ENCODE data around the gene BNIPL. TPM values are rescaled to one million over a fixed set of nuclear protein-coding genes. Genes with fewer than 3 reads are reported as not detected.

BNIPL gene
- total RNA-seq, 4 donors from 2014 or later, result 0.24 to 0.55 TPM; not detected in 2

DNA sequence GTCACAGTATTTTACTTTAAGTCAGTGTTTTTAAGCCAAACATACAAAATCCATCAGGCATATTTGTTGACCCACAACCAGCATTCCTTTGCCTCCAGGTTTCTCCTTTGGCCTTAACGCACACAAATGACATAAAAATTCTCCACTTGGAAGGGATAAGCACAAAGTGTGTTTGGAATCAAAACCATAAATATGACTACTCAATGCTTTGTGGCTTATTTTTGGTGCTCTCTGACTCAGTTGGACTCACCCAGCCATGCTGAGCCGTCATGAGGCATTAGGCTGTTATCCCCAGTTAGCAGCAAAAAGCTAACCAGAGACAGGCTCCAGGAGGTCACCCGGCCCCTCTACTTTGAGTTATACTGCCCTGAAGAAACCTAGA lies 27.2 kb upstream of the BNIPL start:
- TF ChIP-seq, protein P1, sequence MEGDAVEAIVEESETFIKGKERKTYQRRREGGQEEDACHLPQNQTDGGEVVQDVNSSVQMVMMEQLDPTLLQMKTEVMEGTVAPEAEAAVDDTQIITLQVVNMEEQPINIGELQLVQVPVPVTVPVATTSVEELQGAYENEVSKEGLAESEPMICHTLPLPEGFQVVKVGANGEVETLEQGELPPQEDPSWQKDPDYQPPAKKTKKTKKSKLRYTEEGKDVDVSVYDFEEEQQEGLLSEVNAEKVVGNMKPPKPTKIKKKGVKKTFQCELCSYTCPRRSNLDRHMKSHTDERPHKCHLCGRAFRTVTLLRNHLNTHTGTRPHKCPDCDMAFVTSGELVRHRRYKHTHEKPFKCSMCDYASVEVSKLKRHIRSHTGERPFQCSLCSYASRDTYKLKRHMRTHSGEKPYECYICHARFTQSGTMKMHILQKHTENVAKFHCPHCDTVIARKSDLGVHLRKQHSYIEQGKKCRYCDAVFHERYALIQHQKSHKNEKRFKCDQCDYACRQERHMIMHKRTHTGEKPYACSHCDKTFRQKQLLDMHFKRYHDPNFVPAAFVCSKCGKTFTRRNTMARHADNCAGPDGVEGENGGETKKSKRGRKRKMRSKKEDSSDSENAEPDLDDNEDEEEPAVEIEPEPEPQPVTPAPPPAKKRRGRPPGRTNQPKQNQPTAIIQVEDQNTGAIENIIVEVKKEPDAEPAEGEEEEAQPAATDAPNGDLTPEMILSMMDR (IDR thresholded peaks at IDR 0.05), result no peak
- TF ChIP-seq POLR2A (IDR thresholded peaks at IDR 0.05), result no peak
- intact Hi-C loops (cut with DNase I; ENCODE audit: low total_unique reads), result no loop called here
- Histone ChIP-seq H3K27ac (peak overlapping the region; percentile 90 to 93), H3K4me1 (no peaks in the 10 kb centered on the region), H3K36me3 (no peaks in the 10 kb centered on the region), H3K4me3 (peak overlapping the region; percentile 74 to 84), H3K9me3 (no peaks in the 10 kb centered on the region), H3K27me3 (no peaks in the 10 kb centered on the region)
- DNase-seq, result no peak

DNA sequence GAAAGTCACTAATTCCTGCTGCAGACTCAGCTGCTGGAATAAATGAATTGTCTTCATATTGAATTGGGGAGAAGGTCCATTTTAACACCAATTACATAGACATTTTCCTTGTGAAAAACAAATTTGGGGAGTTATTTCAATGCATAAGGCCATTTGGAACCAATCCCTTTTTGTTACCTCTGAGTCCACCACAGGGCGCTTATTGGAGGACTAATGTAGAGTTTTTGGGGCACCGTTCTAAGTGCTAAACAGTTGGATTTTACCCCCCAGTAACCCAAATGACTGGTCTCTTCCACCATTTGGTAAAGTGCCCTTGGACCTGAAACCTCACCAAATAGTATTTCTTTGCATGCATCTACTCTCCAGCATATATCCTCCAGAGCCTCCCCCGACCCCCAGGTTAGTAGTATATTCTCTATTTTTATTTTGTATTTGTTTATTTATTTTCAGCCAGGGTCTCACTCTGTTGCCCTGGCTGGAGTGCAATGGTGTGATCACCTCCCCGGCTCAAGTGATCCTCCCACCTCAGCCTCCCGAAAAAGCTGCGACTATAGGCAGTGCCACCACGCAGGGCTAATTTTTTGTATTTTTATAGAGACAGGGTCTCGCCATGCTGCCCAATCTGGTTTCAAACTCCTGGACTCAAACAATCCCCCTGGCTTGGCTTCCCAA lies 26.6 kb upstream of the BNIPL start:
- H3K27ac ChIP-seq, result peak overlapping the region in 1 of 2 donors; percentile 93
- H3K36me3 ChIP-seq, result no peaks in the 10 kb centered on the region
- H3K4me3 ChIP-seq, result peak overlapping the region in 1 of 2 donors; percentile 74
- intact Hi-C loops (cut with DNase I; ENCODE audit: low total_unique reads), result no loop called here
- no peaks in the 10 kb centered on the region for H3K4me1 ChIP-seq
- no peaks in the 10 kb centered on the region for H3K9me3 ChIP-seq
- H3K27me3 ChIP-seq, result no peaks in the 10 kb centered on the region
- TF ChIP-seq, protein P1 (IDR thresholded peaks at IDR 0.05), result no peak
- TF ChIP-seq POLR2A (IDR thresholded peaks at IDR 0.05), result no peak
- DNase-seq, result no peak

DNA sequence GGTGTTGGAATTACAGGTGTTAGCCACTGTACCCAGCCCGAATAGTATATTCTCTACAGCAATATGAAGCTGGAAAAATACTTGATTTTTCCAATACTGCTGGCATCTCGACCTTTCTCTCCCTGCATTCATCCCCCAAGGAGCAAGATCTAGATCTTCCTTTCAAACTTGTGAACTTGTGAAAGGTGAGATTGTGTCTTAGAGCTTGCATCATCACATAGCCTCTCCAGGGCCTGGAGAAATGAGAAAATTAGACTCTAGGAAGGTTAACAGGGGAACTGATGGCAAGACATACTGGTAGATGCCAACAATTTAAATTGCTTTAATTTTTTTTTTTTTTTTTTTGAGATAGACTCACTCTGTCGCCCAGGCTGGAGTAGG lies 26.1 kb upstream of the BNIPL start:
- Histone ChIP-seq H3K27ac (no peak overlapping the region), H3K27me3 (no peaks in the 10 kb centered on the region), H3K9me3 (no peaks in the 10 kb centered on the region), H3K36me3 (no peaks in the 10 kb centered on the region), H3K4me3 (no peak overlapping the region), H3K4me1 (no peaks in the 10 kb centered on the region)
- intact Hi-C loops (cut with DNase I; ENCODE audit: low total_unique reads), result no loop called here
- DNase-seq, result no peak
- TF ChIP-seq POLR2A (IDR thresholded peaks at IDR 0.05), result no peak
- TF ChIP-seq, protein P1 (IDR thresholded peaks at IDR 0.05), result no peak

DNA sequence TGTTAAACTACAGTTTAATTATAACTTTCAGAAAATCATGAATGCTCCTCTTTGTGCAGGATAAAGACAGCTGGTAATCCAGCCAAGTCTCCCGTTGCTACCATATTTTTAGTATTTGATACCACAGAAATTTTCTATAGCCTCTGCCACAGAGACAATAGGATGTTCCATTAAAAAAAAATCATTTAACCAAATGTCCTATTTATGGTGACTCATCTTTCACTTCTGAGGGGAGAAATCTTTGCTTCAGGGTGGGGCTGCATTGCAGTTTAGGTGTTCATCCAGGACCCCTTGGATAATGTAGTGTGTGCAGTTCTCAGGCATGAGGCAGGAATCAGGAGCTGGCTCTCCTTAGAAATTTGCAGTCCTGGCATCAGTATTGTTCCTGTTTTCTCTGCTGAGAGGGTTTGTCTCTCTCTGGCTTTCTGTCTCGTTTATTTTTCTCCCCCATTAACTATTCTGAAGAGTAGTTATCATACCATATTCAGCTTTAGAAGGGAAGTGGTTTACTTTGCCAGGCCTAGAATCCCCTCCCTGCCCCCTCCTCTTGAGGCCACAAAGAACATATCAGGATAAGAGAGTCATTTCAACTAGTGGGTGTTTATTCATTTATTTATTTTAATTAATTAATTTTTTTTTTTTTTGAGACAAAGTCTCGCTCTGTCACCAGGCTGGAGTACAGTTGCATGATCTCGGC lies 25.1 kb upstream of the BNIPL start:
- H3K27me3 ChIP-seq, result no peaks in the 10 kb centered on the region
- no peaks in the 10 kb centered on the region for H3K4me1 ChIP-seq
- TF ChIP-seq, protein P1 (IDR thresholded peaks at IDR 0.05), result no peak
- no peak for TF ChIP-seq POLR2A (IDR thresholded peaks at IDR 0.05)
- H3K36me3 ChIP-seq, result no peaks in the 10 kb centered on the region
- H3K4me3 ChIP-seq, result no peak overlapping the region
- no peak for DNase-seq
- intact Hi-C loops (cut with DNase I; ENCODE audit: low total_unique reads), result no loop called here
- H3K9me3 ChIP-seq, result no peaks in the 10 kb centered on the region
- H3K27ac ChIP-seq, result no peak overlapping the region

DNA sequence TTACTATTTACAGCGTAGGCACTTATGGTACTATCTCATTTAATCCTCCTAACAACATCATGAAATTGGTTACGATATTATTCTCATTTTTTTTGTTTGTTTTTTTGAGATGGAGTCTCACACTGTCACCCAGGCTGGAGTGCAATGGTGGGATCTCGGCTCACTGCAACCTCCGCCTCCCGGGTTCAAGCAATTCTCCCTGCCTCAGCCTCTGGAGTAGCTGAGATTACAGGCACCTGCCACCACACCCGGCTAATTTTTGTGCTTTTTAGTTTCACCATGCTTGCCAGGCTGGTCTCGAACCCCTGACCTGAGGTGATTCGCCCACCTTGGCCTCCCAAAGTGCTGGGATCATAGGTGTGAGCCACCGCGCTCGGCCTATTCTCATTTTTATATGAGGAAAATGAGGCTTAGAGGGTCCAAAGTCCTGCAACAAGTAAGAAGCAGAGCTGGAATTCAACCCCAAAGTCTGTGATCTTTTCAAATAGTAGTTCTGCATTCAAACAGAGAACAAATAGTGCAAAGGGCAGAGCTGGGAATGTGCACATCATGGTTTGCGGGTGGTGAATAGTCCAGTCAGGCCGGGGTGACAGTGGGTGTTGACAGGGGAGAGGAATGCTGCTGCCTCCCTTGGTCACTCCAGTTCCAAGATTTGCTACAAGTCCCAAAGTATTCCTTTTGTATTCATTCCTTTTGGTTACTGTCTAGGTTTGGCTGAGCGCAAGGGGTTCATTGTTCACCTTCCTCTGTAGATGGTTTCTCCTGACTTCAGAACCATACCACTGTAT lies 23.5 kb upstream of the BNIPL start:
- no peaks in the 10 kb centered on the region for H3K27me3 ChIP-seq
- intact Hi-C loops (cut with DNase I; ENCODE audit: low total_unique reads), result no loop called here
- no peaks in the 10 kb centered on the region for H3K4me1 ChIP-seq
- DNase-seq, result no peak
- H3K9me3 ChIP-seq, result no peaks in the 10 kb centered on the region
- no peak overlapping the region for H3K27ac ChIP-seq
- TF ChIP-seq, protein P1 (IDR thresholded peaks at IDR 0.05), result no peak
- no peak for TF ChIP-seq POLR2A (IDR thresholded peaks at IDR 0.05)
- H3K36me3 ChIP-seq, result no peaks in the 10 kb centered on the region
- no peak overlapping the region for H3K4me3 ChIP-seq
